Erythroblast (primary cell): ENCODE data around the gene UVSSA.

Experiments
- GATA1 ChIP-seq: IDR thresholded peaks from 2 replicates; pipeline ENCODE4 v1.6.1; 2011; ENCODE audit warnings: low read depth, mild to moderate bottlenecking, control low read depth, low read length, moderate library complexity
- POLR2A ChIP-seq: IDR thresholded peaks from 2 replicates; pipeline ENCODE4 v1.6.1; 2011; ENCODE audit warnings: mild to moderate bottlenecking, low read length

DNA sequence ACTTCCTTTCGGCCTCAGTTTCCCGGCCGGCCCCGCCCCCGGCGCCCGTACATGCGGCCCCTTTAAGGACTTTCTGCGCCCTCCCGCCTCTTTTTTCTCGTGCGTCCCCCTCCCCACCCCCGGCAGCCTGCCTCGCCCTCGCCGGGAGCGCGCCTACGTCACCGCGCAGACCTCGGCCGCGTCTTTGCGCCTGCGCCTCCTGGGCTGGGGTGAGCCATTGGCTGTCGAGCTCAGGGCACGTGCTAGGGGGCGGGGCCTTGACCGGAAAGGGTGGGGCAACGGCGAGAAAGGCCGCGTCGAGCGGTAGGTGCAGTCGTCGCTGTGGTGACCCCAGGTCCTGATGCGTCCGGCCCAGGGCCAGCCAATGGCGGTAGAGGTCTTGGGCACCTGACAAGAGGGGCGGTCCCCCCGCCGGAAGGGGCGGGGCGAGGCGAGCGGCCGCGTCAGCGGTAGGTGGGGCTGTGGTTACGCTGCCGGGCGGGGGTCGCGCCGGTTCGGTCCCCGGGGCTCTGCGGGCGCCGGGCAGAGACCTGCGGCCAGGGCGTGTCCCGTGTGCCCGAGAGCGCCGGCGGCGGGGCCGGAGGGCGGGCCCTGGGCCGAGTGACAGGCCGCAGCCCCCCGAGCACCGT, at the start of gene UVSSA:
- peak; percentile 88 for TF ChIP-seq POLR2A
- no peak for TF ChIP-seq GATA1
